ENCODE data around the gene CCN5.

GRCh38 chr20:44737116-44737515 lies 21.9 kb downstream of the CCN5 start:
- TF ChIP-seq CTCF (conservative IDR thresholded peaks at IDR 0.05; ENCODE audit: low read depth, low read length) (no peak), EZH2 (IDR thresholded peaks at IDR 0.05; ENCODE audit: low read length, unreplicated experiment) (no peak)
